ENCODE results near the gene DNAAF8.
A peak's percentile ranks its signal among the peaks of the same experiment; 100 is the strongest.

DNAAF8 gene

DNA sequence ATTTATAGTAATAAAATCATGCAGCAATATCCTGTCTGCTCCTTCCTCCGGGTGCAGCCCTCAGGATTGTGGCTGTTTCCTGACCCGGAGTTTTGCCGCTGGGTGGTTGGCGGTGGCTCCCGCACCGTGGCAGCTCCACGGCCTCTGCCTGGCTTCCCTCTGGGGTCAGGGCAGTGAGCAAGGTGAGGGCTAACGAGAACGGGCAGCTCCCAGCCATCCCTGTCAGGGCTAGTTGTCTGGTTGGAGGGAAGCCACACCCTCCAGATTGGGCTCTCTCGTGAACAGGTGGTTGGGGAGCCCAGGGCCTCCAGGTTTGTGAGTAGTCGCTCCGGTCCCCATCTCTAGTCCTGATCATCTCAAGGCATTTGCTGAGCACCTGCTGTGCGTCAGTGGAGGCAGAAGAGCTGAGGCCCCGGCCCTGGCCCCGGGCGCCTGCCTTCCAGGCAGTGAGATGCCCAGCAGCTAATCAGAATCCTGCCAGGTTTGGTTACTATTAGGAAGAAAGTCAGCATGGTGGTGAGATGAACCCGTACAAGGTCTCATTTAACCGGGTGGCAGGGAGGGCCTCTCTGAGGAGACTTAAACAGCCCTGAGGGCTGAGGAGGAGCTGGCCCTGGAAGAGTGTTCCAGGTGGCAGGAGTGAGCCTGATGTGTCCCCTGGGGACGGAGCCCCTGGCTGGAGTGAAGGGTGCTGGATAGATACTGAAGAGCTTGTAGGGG lies 43.2 kb upstream of the DNAAF8 start:
- no peak overlapping the region for H3K9ac ChIP-seq (ENCODE audit: low read depth, low read length)
- H3K4me1 ChIP-seq (ENCODE audit: control insufficient read depth, insufficient read depth, low read length): peaks cover 25% of the 10 kb centered on the region
- H3K27me3 ChIP-seq (ENCODE audit: control insufficient read depth, insufficient read depth, low read length): no peaks in the 10 kb centered on the region
- H3K4me2 ChIP-seq (ENCODE audit: low read length): no peak overlapping the region
- no peak overlapping the region for H3K4me3 ChIP-seq (ENCODE audit: low read length)
- peaks cover 29% of the 10 kb centered on the region for H3K36me3 ChIP-seq (ENCODE audit: insufficient read depth, low read length)
- no peaks in the 10 kb centered on the region for H3K9me3 ChIP-seq (replicated peaks; ENCODE audit: low read length)

DNA sequence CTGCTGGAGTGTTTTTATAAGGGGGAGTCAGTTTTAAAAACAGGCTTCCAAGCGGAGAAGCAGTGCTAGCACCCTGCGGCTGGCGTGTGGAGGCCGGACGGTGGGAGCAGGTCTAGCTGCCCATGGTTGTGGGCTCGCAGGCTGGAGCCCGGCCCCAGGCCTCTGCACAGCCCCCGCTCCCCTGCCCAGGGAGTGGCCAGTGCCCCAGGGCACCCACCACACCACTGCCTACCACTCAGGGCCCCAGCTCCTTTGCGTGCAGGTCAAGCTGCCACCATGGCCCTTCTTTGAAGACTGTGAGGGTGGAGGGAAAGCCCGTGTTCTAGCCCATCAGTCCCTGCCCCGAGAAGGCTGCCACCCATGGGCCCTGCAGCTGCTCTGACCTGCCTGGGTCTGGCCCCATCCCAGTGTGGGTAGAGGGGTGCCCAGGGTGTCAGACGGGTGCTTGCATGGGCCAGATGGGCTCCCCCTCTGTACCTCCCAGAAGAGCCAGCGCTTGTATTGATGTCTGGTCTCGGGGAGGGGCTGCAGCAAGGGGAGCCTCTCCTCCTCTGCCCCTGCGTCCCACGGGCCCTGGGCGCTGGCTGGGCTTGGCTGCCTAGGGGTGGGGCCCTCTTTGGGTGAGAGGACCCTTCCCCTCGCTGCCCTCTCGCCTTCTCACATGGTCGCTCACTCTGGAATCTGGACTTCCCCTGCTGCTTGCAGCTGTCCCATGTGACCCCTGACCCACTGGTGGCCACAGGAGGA lies 42.5 kb upstream of the DNAAF8 start:
- H3K9ac ChIP-seq (ENCODE audit: low read depth, low read length): no peak overlapping the region
- no peaks in the 10 kb centered on the region for H3K27me3 ChIP-seq (ENCODE audit: control insufficient read depth, insufficient read depth, low read length)
- H3K36me3 ChIP-seq (ENCODE audit: insufficient read depth, low read length): peaks cover 31% of the 10 kb centered on the region
- H3K4me3 ChIP-seq (ENCODE audit: low read length): no peak overlapping the region
- no peaks in the 10 kb centered on the region for H3K9me3 ChIP-seq (replicated peaks; ENCODE audit: low read length)
- peaks cover 25% of the 10 kb centered on the region for H3K4me1 ChIP-seq (ENCODE audit: control insufficient read depth, insufficient read depth, low read length)
- no peak overlapping the region for H3K4me2 ChIP-seq (ENCODE audit: low read length)

DNA sequence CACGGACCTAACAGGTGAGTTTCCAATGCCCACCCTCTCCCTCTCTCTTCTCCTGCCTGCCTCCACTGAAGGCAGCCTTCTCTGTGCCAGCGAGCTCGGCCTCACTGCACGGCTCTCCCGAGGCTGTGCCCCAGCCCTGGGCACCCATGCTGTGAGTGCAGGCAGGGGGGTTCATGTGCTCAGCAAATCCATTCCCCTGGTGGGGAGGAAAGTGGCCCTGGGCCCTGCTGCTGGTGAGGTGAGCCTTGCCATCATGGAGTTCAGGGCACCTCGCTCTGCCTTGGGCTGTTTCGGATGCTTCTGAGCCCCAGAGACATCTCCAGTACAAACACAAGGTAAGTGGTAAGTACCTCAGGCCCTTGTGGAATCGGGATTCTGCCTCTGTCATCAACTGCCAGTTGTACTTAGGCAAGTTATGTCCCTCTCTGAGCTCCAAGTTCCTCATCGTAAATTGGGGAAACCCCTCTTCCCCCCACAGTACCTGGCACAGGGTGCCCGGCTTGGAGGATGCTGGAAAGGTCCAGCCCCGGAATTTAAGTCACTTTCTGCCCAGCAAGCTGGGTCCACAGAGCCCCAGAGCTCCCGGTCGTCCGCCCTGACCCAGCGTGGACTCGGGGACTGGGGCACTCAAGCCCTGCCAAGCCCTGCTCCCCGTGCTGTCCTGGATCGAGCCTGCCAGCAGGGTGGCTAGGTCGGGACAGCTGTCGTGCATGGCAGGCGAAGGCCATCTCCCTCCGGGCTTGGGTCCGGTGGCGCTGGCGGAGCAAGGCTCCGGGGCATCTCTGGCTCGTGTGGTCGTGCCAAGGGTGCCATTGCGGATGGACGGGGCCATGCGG lies 41.7 kb upstream of the DNAAF8 start:
- H3K9me3 ChIP-seq (replicated peaks; ENCODE audit: low read length): no peaks in the 10 kb centered on the region
- H3K4me2 ChIP-seq (ENCODE audit: low read length): peak overlapping the region; percentile 90
- peak overlapping the region; percentile 95 for H3K4me3 ChIP-seq (ENCODE audit: low read length)
- peaks cover 36% of the 10 kb centered on the region for H3K36me3 ChIP-seq (ENCODE audit: insufficient read depth, low read length)
- H3K9ac ChIP-seq (ENCODE audit: low read depth, low read length): peak overlapping the region; percentile 62
- peaks cover 25% of the 10 kb centered on the region for H3K4me1 ChIP-seq (ENCODE audit: control insufficient read depth, insufficient read depth, low read length)
- no peaks in the 10 kb centered on the region for H3K27me3 ChIP-seq (ENCODE audit: control insufficient read depth, insufficient read depth, low read length)

DNA sequence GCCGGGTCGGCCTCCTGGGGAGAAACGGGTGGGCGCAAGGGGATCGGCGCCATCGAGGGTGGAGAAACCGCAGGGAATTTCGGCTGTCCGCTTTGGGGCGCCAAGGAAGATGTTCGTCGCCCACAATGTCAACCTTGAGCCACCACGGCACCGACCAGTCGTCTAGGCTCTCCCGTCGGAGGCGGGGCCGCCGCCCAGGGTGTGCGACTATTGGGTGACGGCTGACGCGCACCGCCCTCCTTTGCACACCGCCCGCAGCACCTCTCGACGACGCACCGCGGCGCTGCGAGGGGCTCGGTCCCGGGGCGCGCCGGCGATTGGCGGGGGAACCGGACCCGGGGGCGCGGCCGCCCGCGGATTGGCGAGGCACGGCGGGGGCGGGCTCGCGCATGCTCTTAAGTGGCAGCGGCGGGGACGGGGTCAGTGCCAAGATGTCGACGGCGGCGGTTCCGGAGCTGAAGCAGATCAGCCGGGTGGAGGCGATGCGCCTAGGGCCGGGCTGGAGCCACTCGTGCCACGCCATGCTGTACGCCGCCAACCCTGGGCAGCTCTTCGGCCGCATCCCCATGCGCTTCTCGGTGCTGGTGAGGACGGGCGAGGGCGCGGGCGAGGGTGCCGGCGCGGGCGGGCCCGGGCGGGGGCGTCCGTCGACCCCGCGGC lies 40.9 kb upstream of the DNAAF8 start, which contains the start of gene NUDT16L1:
Gene NUDT16L1 (plus strand): TSS at position 267 of the 660 bp plus-strand sequence. CDS start 165 bp downstream, at position 432.
- Histone ChIP-seq H3K4me3 (ENCODE audit: low read length) (peak within 1 kb of the TSS; percentile 95), H3K4me2 (ENCODE audit: low read length) (peak within 1 kb of the TSS; percentile 90), H3K9me3 (replicated peaks; ENCODE audit: low read length) (no peaks in the 10 kb centered on the region), H3K9ac (ENCODE audit: low read depth, low read length) (peak within 1 kb of the TSS; percentile 88), H3K27me3 (ENCODE audit: control insufficient read depth, insufficient read depth, low read length) (no peaks in the 10 kb centered on the region), H3K4me1 (ENCODE audit: control insufficient read depth, insufficient read depth, low read length) (peaks cover 25% of the 10 kb centered on the region), H3K36me3 (ENCODE audit: insufficient read depth, low read length) (peaks cover 37% of the 10 kb centered on the region)

DNA sequence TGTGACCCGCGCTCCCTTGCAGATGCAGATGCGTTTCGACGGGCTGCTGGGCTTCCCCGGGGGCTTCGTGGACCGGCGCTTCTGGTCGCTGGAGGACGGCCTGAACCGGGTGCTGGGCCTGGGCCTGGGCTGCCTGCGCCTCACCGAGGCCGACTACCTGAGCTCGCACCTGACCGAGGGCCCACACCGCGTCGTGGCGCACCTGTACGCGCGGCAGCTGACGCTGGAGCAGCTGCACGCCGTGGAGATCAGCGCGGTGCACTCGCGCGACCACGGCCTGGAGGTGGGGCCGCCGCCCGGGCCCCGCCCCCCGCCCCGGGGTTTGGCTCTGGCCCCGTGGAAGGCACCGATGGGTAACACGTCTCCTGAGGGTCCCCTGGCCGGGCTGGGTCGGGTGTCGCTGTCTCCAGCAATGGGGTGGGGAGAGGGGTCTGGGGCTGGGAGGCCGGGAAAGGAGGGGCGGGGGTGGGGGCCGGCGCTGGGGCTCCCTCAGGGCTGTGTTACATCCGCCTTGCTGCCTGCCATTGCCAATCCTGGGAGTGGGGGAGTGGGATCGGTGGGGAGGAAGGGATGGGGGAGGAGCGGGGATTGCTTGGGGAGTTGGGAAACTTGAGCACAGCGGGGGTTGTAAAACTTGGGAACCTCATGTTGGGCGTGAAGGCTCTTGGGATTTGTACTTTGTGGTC lies 40.2 kb upstream of the DNAAF8 start:
- peak overlapping the region; percentile 88 for H3K9ac ChIP-seq (ENCODE audit: low read depth, low read length)
- H3K4me3 ChIP-seq (ENCODE audit: low read length): peak overlapping the region; percentile 95
- peaks cover 25% of the 10 kb centered on the region for H3K4me1 ChIP-seq (ENCODE audit: control insufficient read depth, insufficient read depth, low read length)
- H3K4me2 ChIP-seq (ENCODE audit: low read length): peak overlapping the region; percentile 90
- no peaks in the 10 kb centered on the region for H3K27me3 ChIP-seq (ENCODE audit: control insufficient read depth, insufficient read depth, low read length)
- H3K36me3 ChIP-seq (ENCODE audit: insufficient read depth, low read length): peaks cover 38% of the 10 kb centered on the region
- no peaks in the 10 kb centered on the region for H3K9me3 ChIP-seq (replicated peaks; ENCODE audit: low read length)

DNA sequence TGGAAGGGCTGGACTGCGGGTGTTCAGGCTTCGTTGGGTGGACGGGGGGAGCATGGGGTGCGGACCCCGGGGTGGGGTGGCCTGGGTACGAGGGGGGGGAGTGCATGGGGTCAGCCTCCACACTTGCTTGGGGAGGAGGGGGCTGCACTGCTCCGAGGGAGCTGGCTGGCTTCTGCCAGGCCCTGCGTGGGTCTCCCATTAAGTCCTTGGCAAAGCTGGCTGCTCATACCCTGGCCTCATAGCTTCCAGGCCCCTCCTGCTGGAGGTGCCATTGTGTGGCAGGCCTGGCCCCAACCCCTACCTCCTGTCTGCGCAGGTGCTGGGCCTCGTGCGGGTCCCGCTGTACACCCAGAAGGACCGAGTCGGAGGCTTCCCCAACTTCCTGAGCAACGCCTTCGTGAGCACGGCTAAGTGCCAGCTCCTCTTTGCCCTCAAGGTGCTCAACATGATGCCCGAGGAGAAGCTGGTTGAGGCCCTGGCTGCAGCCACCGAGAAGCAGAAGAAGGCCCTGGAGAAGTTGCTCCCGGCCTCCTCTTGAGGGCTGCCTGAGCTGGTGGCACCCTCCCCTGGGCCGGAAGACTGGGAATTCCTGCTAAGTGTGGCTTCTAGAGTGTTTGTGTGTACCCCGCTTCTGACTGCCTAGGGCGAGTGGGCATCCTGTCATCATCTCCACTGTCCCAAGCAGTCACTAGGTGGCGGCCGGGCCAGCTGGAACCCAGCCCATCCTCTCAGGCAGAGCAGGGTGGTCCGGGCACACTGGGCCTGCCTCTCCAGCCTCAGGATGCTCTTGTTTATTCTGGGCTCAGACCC lies 39.5 kb upstream of the DNAAF8 start:
- peak overlapping the region; percentile 90 for H3K4me2 ChIP-seq (ENCODE audit: low read length)
- H3K9me3 ChIP-seq (replicated peaks; ENCODE audit: low read length): no peaks in the 10 kb centered on the region
- peaks cover 42% of the 10 kb centered on the region for H3K36me3 ChIP-seq (ENCODE audit: insufficient read depth, low read length)
- no peaks in the 10 kb centered on the region for H3K27me3 ChIP-seq (ENCODE audit: control insufficient read depth, insufficient read depth, low read length)
- H3K4me3 ChIP-seq (ENCODE audit: low read length): peak overlapping the region; percentile 95
- H3K4me1 ChIP-seq (ENCODE audit: control insufficient read depth, insufficient read depth, low read length): peaks cover 25% of the 10 kb centered on the region
- peak overlapping the region; percentile 23 for H3K9ac ChIP-seq (ENCODE audit: low read depth, low read length)

DNA sequence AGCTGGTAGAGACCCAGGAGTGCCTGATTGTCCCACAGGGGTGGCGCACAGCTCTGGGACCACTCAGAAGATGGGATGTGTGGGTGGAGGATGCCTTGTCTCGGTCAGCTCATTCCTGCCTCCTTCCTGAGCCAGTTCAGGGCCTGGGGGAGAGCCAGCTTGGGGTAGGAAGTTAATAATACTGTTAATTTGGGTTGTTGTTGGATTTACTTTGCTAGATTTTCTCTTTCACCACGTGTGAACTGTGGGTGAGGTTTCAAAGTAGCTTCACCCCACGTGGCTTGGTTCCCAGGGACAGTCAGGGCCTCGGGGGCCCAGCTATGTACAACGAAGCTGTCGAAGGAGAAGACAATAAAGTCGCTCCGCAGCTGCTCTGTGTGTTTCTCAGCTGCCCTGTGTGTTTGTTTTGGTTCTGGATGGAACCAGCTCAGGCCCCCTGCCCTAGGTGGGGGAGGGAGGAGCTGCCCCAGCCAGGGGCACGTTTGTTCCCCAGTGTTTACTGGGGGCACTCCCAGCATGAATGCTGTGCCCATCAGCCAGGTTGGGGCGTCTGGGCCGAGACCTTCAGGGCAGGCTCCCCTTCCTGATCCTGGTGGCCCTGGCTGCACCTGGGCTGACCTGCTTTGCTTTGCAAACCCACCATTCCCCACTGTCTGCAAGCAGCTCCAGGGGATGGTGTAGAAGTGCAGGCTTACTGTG lies 38.7 kb upstream of the DNAAF8 start:
- Histone ChIP-seq H3K4me3 (ENCODE audit: low read length) (peak overlapping the region; percentile 95), H3K4me1 (ENCODE audit: control insufficient read depth, insufficient read depth, low read length) (peaks cover 25% of the 10 kb centered on the region), H3K9me3 (replicated peaks; ENCODE audit: low read length) (no peaks in the 10 kb centered on the region), H3K27me3 (ENCODE audit: control insufficient read depth, insufficient read depth, low read length) (no peaks in the 10 kb centered on the region), H3K36me3 (ENCODE audit: insufficient read depth, low read length) (peaks cover 48% of the 10 kb centered on the region), H3K4me2 (ENCODE audit: low read length) (peak overlapping the region; percentile 90), H3K9ac (ENCODE audit: low read depth, low read length) (no peak overlapping the region)

DNA sequence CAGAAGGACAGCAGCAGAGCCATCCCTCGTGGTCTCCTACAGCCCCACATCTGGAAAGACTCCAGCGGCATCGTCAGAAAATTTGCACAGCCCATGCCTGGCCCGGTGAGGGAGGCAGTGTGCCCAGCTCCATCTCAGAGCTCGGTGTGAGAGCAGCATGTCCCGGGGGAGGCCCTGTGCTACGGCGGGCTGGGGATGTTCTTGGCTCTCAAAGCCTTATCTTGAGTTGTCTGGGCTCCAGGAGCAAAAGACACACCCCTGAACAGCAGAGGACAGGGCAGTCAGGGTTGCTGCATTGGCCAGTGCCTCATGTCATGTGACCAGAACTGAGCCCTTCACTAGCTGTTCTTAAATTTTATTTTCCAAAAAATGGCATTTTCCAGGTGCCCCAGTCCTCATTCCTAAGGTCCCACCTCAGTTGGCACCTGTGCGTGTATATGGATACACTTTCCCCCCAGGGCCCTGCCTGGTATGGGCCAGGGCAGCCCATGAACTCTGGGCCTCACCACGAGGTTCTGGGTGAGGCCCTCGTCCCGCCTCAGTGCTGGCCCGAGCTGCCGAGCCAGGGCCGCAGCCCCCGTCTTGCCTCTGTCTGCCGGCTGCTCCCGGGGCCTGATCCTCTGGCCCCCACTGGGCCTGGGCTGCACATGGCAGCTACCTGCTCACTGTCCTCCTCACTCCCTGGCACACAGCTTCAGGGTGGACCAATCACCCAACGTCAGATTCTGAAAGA lies 38.0 kb upstream of the DNAAF8 start:
- Histone ChIP-seq H3K4me2 (ENCODE audit: low read length) (no peak overlapping the region), H3K27me3 (ENCODE audit: control insufficient read depth, insufficient read depth, low read length) (no peaks in the 10 kb centered on the region), H3K9me3 (replicated peaks; ENCODE audit: low read length) (no peaks in the 10 kb centered on the region), H3K4me3 (ENCODE audit: low read length) (no peak overlapping the region), H3K4me1 (ENCODE audit: control insufficient read depth, insufficient read depth, low read length) (peaks cover 25% of the 10 kb centered on the region), H3K36me3 (ENCODE audit: insufficient read depth, low read length) (peaks cover 55% of the 10 kb centered on the region), H3K9ac (ENCODE audit: low read depth, low read length) (no peak overlapping the region)
